SU-DHL-6 (cell line): ENCODE data around the gene MNT.

Source experiments
- H2AFZ ChIP-seq: fragments of 200-600 bp; sonication (generic); 2 replicates; pipeline ENCODE4 v1.6.1; 2014; ENCODE audit warnings: low read depth, mild to moderate bottlenecking, moderate library complexity, mixed read lengths, antibody characterized with exemption, low read length; ENCODE audit not compliant: severe bottlenecking
- H3F3A ChIP-seq: fragments of 200-600 bp; shearing (Covaris generic); 2 replicates; pipeline ENCODE4 v1.6.0; 2016; ENCODE audit warnings: antibody characterized with exemption, mild to moderate bottlenecking; ENCODE audit not compliant: insufficient read depth
- H3K27ac ChIP-seq: fragments of 200-600 bp; sonication (generic); 2 replicates; pipeline ENCODE4 v1.5.1; 2016; ENCODE audit warnings: low read depth, mild to moderate bottlenecking, low read length, moderate library complexity, mixed read lengths
- H3K27me3 ChIP-seq: fragments of 200-600 bp; sonication (generic), shearing (Covaris generic); 2 replicates; pipeline ENCODE4 v1.6.0; 2014; ENCODE audit warnings: mild to moderate bottlenecking, low read length
- H3K36me3 ChIP-seq: fragments of 200-600 bp; sonication (generic); 2 replicates; pipeline ENCODE4 v1.6.1; 2014; ENCODE audit warnings: mild to moderate bottlenecking, low read length, mixed read lengths
- H3K4me2 ChIP-seq: fragments of 300-600, 200-600 bp; shearing (Covaris generic), sonication (generic); 2 replicates; pipeline ENCODE4 v1.6.0; 2014; ENCODE audit warnings: low read length, low read depth, mild to moderate bottlenecking; ENCODE audit not compliant: poor library complexity, severe bottlenecking
- H3K4me3 ChIP-seq: fragments of 200-600 bp; sonication (generic); 2 replicates; pipeline ENCODE4 v1.5.1; 2014; ENCODE audit warnings: antibody characterized with exemption, low read length, mild to moderate bottlenecking, mixed read lengths; ENCODE audit not compliant: insufficient read depth, poor library complexity, severe bottlenecking
- H3K79me2 ChIP-seq: fragments of 200-600 bp; sonication (generic); 2 replicates; pipeline ENCODE4 v1.6.1; 2014; ENCODE audit warnings: mild to moderate bottlenecking, low read length, moderate library complexity; ENCODE audit not compliant: insufficient read depth
- H3K9ac ChIP-seq: fragments of 200-600 bp; sonication (generic); 2 replicates; pipeline ENCODE4 v1.7.0; 2014; ENCODE audit warnings: mild to moderate bottlenecking, low read length
- H3K9me2 ChIP-seq: fragments of 200-600 bp; sonication (generic); replicated peaks from 2 replicates; pipeline ENCODE4 v1.6.1; 2014; ENCODE audit warnings: low read length; ENCODE audit not compliant: insufficient read depth
- H3K9me3 ChIP-seq: fragments of 200-600 bp; sonication (generic); 2 replicates; pipeline ENCODE4 v1.6.1; 2014; ENCODE audit warnings: low read length, mixed read lengths; ENCODE audit not compliant: insufficient read depth
- H4K20me1 ChIP-seq: fragments of 200-600 bp; sonication (generic); 2 replicates; pipeline ENCODE4 v1.6.1; 2014; ENCODE audit warnings: low read depth, mild to moderate bottlenecking, antibody characterized with exemption, low read length, moderate library complexity, mixed read lengths
- CTCF ChIP-seq: fragments of 200-600 bp; sonication (generic); IDR thresholded peaks from one replicate; pipeline ENCODE4 v1.5.1; 2017; ENCODE audit warnings: antibody characterized with exemption, mild to moderate bottlenecking, low read length, moderate library complexity; ENCODE audit not compliant: insufficient read depth, poor library complexity, severe bottlenecking
- EZH2phosphoT487 ChIP-seq: fragments of 200-600 bp; sonication (generic), shearing (Covaris generic); conservative IDR thresholded peaks from 2 replicates; pipeline ENCODE4 v1.6.1; 2018; ENCODE audit warnings: mild to moderate bottlenecking, antibody characterized with exemption, low read length, moderate library complexity, mixed read lengths

MNT gene

GRCh38 chr17:2393954-2394749 is 6.7 kb downstream of the MNT start:
- H3K4me2 ChIP-seq = peak overlapping the region; percentile 55
- no peaks in the 10 kb centered on the region for H3K36me3 ChIP-seq
- no peak overlapping the region for H3K27ac ChIP-seq
- H3K79me2 ChIP-seq = peaks cover 9% of the 10 kb centered on the region; the same call in 1 of the 2 replicates
- no peaks in the 10 kb centered on the region for H3K9me2 ChIP-seq
- peaks cover 6% of the 10 kb centered on the region; the same call in 1 of the 2 replicates for H3F3A ChIP-seq
- H3K27me3 ChIP-seq = no peaks in the 10 kb centered on the region
- TF ChIP-seq EZH2phosphoT487 (no peak), CTCF (no peak)
- H2AFZ ChIP-seq = no peak overlapping the region
- no peak overlapping the region for H3K4me3 ChIP-seq
- peak overlapping the region; percentile 35; the same call in 1 of the 2 replicates for H3K9ac ChIP-seq
- H4K20me1 ChIP-seq = peaks cover 4% of the 10 kb centered on the region; the same call in 1 of the 2 replicates
- H3K9me3 ChIP-seq = no peaks in the 10 kb centered on the region

GRCh38 chr17:2393174-2393953 is 7.5 kb downstream of the MNT start:
- Histone ChIP-seq H3K4me2 (peak overlapping the region; percentile 66), H3K27me3 (no peaks in the 10 kb centered on the region), H3K36me3 (no peaks in the 10 kb centered on the region), H2AFZ (peak overlapping the region; percentile 23), H3K9me2 (no peaks in the 10 kb centered on the region), H3K27ac (peak overlapping the region; percentile 84), H3K79me2 (peaks cover 9% of the 10 kb centered on the region; the same call in 1 of the 2 replicates), H3K9me3 (no peaks in the 10 kb centered on the region), H3K9ac (peak overlapping the region; percentile 78), H3K4me3 (peak overlapping the region; percentile 54), H4K20me1 (peaks cover 2% of the 10 kb centered on the region; the same call in 1 of the 2 replicates), H3F3A (peaks cover 6% of the 10 kb centered on the region; the same call in 1 of the 2 replicates)
- no peak for TF ChIP-seq EZH2phosphoT487

- H3K9me3 ChIP-seq = no peaks in the 10 kb centered on the region
- TF ChIP-seq EZH2phosphoT487 = no peak
- no peak for TF ChIP-seq CTCF
- H3K9me2 ChIP-seq = no peaks in the 10 kb centered on the region
- no peaks in the 10 kb centered on the region for H3K27me3 ChIP-seq
- H3K36me3 ChIP-seq = no peaks in the 10 kb centered on the region
- H3F3A ChIP-seq = peaks cover 6% of the 10 kb centered on the region; the same call in 1 of the 2 replicates
- H3K4me2 ChIP-seq = peak overlapping the region; percentile 82
- H4K20me1 ChIP-seq = no peaks in the 10 kb centered on the region
- peaks cover 9% of the 10 kb centered on the region; the same call in 1 of the 2 replicates for H3K79me2 ChIP-seq
- peak overlapping the region; percentile 84 for H3K27ac ChIP-seq
- peak overlapping the region; percentile 78 for H3K9ac ChIP-seq
- H2AFZ ChIP-seq = peak overlapping the region; percentile 49
- H3K4me3 ChIP-seq = peak overlapping the region; percentile 54
Observed at GRCh38 chr17:2392252-2393173, 8.3 kb downstream of the MNT start.
